ENCODE data around the gene CLCN5.

DNA sequence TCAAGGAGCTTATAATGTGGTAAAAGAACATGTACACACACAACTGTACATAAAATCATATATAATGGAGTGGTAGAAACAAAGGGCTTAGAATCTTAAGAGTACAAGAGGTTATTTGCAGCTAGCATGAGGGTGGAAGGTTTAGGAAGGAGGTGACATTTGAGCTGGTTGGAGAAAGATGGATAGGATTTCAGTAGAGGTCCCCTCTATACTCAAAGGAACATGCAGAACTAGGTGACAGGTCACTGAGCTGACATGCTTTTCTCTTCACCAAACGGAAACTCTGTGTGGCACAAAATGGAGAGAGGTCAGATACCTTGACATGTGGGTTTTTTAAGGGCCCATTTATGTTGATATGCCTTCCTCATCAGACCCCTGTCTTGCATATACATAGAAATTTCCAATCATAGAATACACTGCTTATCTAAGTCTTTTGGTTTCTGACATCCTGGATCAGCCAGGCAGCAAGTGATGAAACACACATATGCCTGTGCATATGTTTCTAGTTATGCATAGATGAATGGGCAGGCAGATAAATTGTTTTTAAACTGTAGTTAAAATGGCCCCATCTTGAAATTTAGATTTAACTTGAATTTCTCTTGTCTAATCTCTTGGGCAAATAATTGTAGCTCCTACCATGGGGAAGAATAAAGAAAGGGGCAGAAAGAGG is 29.3 kb downstream of the CLCN5 start:
- TF ChIP-seq, protein P1, sequence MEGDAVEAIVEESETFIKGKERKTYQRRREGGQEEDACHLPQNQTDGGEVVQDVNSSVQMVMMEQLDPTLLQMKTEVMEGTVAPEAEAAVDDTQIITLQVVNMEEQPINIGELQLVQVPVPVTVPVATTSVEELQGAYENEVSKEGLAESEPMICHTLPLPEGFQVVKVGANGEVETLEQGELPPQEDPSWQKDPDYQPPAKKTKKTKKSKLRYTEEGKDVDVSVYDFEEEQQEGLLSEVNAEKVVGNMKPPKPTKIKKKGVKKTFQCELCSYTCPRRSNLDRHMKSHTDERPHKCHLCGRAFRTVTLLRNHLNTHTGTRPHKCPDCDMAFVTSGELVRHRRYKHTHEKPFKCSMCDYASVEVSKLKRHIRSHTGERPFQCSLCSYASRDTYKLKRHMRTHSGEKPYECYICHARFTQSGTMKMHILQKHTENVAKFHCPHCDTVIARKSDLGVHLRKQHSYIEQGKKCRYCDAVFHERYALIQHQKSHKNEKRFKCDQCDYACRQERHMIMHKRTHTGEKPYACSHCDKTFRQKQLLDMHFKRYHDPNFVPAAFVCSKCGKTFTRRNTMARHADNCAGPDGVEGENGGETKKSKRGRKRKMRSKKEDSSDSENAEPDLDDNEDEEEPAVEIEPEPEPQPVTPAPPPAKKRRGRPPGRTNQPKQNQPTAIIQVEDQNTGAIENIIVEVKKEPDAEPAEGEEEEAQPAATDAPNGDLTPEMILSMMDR (IDR thresholded peaks at IDR 0.05), result no peak
- no peak for TF ChIP-seq POLR2A (IDR thresholded peaks at IDR 0.05)
